Thyroid gland (tissue), 4 donors: Measurements from ENCODE around the gene ANKRD29. TPM values are rescaled to one million over a fixed set of nuclear protein-coding genes. Genes with fewer than 3 reads are reported as not detected.
A peak's percentile ranks its signal among the peaks of the same experiment; 100 is the strongest.

Experiments
- DNase-seq, 2 donors: peaks; one replicate each; pipeline ENCODE4 v3.0.0-alpha.2; 2019
- H3K27ac ChIP-seq, 3 donors: fragments of 200-600 bp; sonication (generic); 1 replicate in 2 of 3; 2 replicates in 1 of 3; pipeline ENCODE4 v1.5.1; 2016 to 2019; ENCODE audit warnings: mild to moderate bottlenecking in 1 of 3, moderate library complexity in 1 of 3
- H3K27me3 ChIP-seq: fragments of 200-600 bp; sonication (generic); one replicate; pipeline ENCODE4 v1.5.1; 2019
- H3K36me3 ChIP-seq, 2 donors: fragments of 200-600 bp; sonication (generic); one replicate each; pipeline ENCODE4 v1.5.1; 2016 to 2019
- H3K4me1 ChIP-seq, 2 donors: fragments of 200-600 bp; sonication (generic); one replicate each; pipeline ENCODE4 v1.5.1; 2017 to 2019
- H3K4me3 ChIP-seq, 3 donors: fragments of 200-600 bp; sonication (generic); replicated peaks in 1 of 3; 1 replicate in 2 of 3; 2 replicates in 1 of 3; pipeline ENCODE4 v1.5.1; 2016; ENCODE audit warnings: mild to moderate bottlenecking in 1 of 3
- H3K9me3 ChIP-seq: fragments of 200-600 bp; sonication (generic); one replicate; pipeline ENCODE4 v1.5.1; 2017
- POLR2A ChIP-seq, 2 donors: fragments of 450-650 bp; IDR thresholded peaks; one replicate each; pipeline ENCODE4 v1.6.1; 2017; ENCODE audit warnings: antibody characterized with exemption in 2 of 2, mild to moderate bottlenecking in 2 of 2, moderate library complexity in 1 of 2
- WGBS, 2 donors: methylation state at CpG; one replicate each; pipeline ENCODE4 v1.1.5; 2017; 5-methylcytosine and 5-hydroxymethylcytosine counted together
- intact Hi-C: fragments of 100-400 bp; cut with DNase I; formaldehyde crosslinking; loops from one replicate; pipeline ENCODE4 v1.15.1; 2023
- total RNA-seq, 4 donors: library from RNA; depleted of rRNA; stranded (reverse); fragments of >200 nt; gene quantifications; one replicate each; pipeline ENCODE4 v1.2.3, GENCODE V29; 2016
- TF ChIP-seq, protein P1 (sequence below), 6 experiments: fragments of 200-600 bp in 3 of 6; fragments of 450-650 bp in 3 of 6; sonication (generic) in 3 of 6; IDR thresholded peaks; one replicate each; pipeline ENCODE4 v1.5.1; 2016 to 2019; ENCODE audit warnings: antibody characterized with exemption in 6 of 6, mild to moderate bottlenecking in 2 of 6, inconsistent platforms in 1 of 6, moderate library complexity in 1 of 6

The ANKRD29 gene
- total RNA-seq, 4 donors from 2014 or later, result 3.4 to 6.1 (median 4.5) TPM

DNA sequence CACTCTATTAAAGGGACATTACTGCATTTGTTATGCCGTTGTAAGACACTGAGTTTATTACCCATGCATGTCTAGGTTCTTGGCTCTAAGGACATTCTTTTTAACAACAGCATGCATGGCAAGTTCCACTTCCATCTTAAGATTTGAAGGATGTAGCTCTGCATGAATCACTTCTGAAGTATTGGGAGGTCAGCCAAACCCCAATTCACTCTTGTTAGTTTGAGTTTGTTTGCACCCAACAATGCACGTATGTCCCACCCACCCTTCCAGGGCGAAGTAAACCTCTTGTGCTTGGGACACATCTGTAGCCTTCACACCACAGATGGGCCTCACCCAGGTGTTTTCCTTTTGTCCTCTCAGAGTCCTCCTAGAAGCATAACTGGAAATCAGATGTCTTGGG, 21.0 kb upstream of the ANKRD29 start:
- 21% methylated on average over 3 of the region's 3 CpGs for WGBS, 2 donors
- no peaks in the 10 kb centered on the region for H3K27me3 ChIP-seq
- no peak overlapping the region for H3K4me3 ChIP-seq
- no peak overlapping the region for H3K27ac ChIP-seq
- H3K4me1 ChIP-seq, result peaks cover 0 to under 1% of the 10 kb centered on the region in 2 donors
- TF ChIP-seq, protein P1, sequence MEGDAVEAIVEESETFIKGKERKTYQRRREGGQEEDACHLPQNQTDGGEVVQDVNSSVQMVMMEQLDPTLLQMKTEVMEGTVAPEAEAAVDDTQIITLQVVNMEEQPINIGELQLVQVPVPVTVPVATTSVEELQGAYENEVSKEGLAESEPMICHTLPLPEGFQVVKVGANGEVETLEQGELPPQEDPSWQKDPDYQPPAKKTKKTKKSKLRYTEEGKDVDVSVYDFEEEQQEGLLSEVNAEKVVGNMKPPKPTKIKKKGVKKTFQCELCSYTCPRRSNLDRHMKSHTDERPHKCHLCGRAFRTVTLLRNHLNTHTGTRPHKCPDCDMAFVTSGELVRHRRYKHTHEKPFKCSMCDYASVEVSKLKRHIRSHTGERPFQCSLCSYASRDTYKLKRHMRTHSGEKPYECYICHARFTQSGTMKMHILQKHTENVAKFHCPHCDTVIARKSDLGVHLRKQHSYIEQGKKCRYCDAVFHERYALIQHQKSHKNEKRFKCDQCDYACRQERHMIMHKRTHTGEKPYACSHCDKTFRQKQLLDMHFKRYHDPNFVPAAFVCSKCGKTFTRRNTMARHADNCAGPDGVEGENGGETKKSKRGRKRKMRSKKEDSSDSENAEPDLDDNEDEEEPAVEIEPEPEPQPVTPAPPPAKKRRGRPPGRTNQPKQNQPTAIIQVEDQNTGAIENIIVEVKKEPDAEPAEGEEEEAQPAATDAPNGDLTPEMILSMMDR (IDR thresholded peaks at IDR 0.05), result no peak
- no peak for TF ChIP-seq POLR2A (IDR thresholded peaks at IDR 0.05)
- DNase-seq, result peak; percentile 24 to 32
- H3K36me3 ChIP-seq, result no peaks in the 10 kb centered on the region
- H3K9me3 ChIP-seq, result no peaks in the 10 kb centered on the region
- intact Hi-C loops, result no loop called here

DNA sequence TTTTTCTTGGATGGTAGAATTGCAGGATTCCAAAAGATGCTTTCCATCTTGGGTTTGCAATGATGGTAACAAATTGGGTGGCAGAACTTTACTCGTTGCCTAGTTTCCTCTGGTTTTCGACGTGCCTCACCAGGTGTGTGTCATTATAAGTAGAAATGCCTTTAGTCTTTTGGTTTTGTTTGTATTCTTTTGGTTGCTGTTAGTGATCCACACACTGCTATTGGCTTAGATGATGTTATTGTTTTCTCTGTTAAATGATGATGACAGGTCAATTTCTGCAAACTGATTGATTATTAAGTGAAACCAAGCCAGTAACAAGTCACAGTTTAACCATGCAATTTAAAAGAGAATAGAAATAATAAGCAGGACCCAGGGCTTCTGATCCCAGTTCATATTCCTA, 20.4 kb upstream of the ANKRD29 start:
- H3K9me3 ChIP-seq, result no peaks in the 10 kb centered on the region
- no peak for DNase-seq
- H3K36me3 ChIP-seq, result no peaks in the 10 kb centered on the region
- no peak overlapping the region for H3K4me3 ChIP-seq
- intact Hi-C loops, result no loop called here
- H3K27me3 ChIP-seq, result no peaks in the 10 kb centered on the region
- TF ChIP-seq POLR2A (IDR thresholded peaks at IDR 0.05), result no peak
- TF ChIP-seq, protein P1 (IDR thresholded peaks at IDR 0.05), result no peak
- 76 to 77% methylated on average over 3 of the region's 3 CpGs for WGBS, 2 donors
- H3K27ac ChIP-seq, result no peak overlapping the region
- no peaks in the 10 kb centered on the region for H3K4me1 ChIP-seq

DNA sequence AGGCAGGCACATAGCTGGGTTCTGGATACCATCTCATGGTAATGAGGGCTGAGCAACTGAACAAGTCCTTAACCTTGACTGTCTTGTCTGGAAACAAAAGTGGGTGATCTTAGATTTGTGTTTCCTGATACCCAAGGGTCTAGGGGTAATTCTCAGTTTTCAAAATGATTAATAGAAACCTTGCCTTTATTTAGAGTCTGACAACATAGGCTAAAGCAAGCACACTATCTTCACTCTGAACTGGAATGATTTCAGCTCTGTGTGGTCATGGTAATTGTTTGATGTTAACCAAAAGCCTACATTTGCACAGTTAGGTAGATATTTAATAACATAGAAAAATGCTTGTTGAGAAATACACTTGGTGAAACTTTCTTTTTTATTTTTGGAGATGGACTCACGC, 19.8 kb upstream of the ANKRD29 start:
- 100% methylated on average over 1 of the region's 1 CpG for WGBS, 2 donors
- no peak overlapping the region for H3K4me3 ChIP-seq
- no peaks in the 10 kb centered on the region for H3K9me3 ChIP-seq
- H3K27ac ChIP-seq, result no peak overlapping the region
- no peaks in the 10 kb centered on the region for H3K4me1 ChIP-seq
- H3K36me3 ChIP-seq, result no peaks in the 10 kb centered on the region
- no peaks in the 10 kb centered on the region for H3K27me3 ChIP-seq
- no peak for TF ChIP-seq POLR2A (IDR thresholded peaks at IDR 0.05)
- TF ChIP-seq, protein P1 (IDR thresholded peaks at IDR 0.05), result no peak
- intact Hi-C loops, result no loop called here
- no peak for DNase-seq

GRCh38 chr18:23682045-23682444, 19.3 kb upstream of the ANKRD29 start:
- DNase-seq, result no peak
- Histone ChIP-seq H3K27ac (no peak overlapping the region), H3K36me3 (no peaks in the 10 kb centered on the region), H3K4me1 (no peaks in the 10 kb centered on the region), H3K27me3 (no peaks in the 10 kb centered on the region), H3K9me3 (no peaks in the 10 kb centered on the region), H3K4me3 (no peak overlapping the region)
- 83 to 92% methylated on average over 2 of the region's 2 CpGs for WGBS, 2 donors
- intact Hi-C loops, result no loop called here
- no peak for TF ChIP-seq POLR2A (IDR thresholded peaks at IDR 0.05)
- TF ChIP-seq, protein P1 (IDR thresholded peaks at IDR 0.05), result no peak

GRCh38 chr18:23675896-23676295, 13.2 kb upstream of the ANKRD29 start:
- TF ChIP-seq POLR2A (IDR thresholded peaks at IDR 0.05), result no peak
- H3K9me3 ChIP-seq, result no peaks in the 10 kb centered on the region
- H3K27me3 ChIP-seq, result no peaks in the 10 kb centered on the region
- no peak for DNase-seq
- H3K4me1 ChIP-seq, result no peaks in the 10 kb centered on the region
- 78 to 85% methylated on average over 3 of the region's 3 CpGs for WGBS, 2 donors
- H3K4me3 ChIP-seq, result no peak overlapping the region
- H3K27ac ChIP-seq, result no peak overlapping the region
- intact Hi-C loops, result no loop called here
- H3K36me3 ChIP-seq, result no peaks in the 10 kb centered on the region

DNA sequence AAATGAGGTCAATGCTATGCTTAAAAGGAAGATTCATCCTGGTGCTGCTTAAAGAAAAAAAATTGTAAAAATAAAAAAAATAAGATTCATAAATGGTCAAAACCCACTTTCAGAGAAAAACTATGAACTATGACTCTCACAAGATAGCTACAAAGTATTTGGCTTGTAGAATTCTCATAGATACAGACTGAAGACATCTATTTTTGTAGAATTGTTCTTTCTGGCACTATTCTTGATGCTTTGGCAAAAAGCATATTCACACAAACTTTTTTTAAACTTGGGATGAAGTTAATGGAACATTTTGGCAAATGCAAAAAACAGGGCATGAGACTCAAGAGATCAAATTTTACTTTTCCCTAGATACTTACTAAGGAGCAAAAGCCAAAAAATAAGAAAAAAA, 12.5 kb upstream of the ANKRD29 start:
- Histone ChIP-seq H3K27ac (peak overlapping the region in 1 of 3 donors; percentile 50), H3K36me3 (no peaks in the 10 kb centered on the region), H3K4me3 (no peak overlapping the region), H3K4me1 (no peaks in the 10 kb centered on the region), H3K27me3 (no peaks in the 10 kb centered on the region), H3K9me3 (no peaks in the 10 kb centered on the region)
- no peak for DNase-seq
- intact Hi-C loops, result no loop called here
- TF ChIP-seq, protein P1 (IDR thresholded peaks at IDR 0.05), result no peak
- no peak for TF ChIP-seq POLR2A (IDR thresholded peaks at IDR 0.05)
